ENCODE measurements around the gene PINLYP. TPM values are rescaled to one million over a fixed set of nuclear protein-coding genes. Genes with fewer than 3 reads are reported as not detected.

PINLYP gene
- total RNA-seq, 3 donors from 2014 or later, result 0.61 to 7.4 (median 2.0) TPM

DNA sequence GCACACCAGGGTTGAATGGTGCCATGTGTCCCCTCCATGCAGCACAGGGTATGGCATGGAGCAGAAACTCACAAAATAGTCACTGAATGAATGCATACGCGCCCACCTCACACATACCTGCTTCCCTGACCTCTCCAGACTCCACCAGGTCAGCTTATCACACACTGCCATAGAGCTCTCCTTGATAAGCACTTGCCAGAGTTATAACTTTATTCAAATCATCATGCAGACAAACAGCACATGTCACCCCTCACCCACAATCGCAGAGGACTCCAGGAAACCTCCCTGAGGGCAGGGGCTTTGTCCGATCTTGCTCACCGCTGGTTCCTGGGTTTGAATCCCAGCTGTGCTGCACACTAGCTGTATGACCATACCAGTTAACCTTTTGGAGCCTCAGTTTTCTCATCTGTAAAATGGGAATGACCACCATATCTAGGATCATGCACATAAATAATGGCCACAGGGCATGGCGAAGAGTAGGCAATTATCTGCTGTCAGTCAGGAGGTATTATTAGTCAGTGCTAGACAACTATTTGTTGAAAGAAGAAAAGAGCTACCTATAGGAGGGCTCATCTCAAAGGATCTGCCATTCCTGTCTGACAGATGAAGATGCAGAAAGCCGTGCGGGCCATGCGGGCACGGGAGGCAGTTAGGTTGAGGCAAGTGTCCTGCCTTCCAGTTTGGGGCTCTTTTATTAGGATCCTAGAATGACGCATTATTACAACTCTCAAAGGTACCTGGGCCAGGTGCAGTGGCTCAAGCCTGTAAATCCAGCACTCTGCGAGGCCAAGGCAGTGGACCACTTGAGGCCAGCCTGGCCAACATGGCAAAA, 14.2 kb upstream of the PINLYP start:
- TF ChIP-seq, protein P1, sequence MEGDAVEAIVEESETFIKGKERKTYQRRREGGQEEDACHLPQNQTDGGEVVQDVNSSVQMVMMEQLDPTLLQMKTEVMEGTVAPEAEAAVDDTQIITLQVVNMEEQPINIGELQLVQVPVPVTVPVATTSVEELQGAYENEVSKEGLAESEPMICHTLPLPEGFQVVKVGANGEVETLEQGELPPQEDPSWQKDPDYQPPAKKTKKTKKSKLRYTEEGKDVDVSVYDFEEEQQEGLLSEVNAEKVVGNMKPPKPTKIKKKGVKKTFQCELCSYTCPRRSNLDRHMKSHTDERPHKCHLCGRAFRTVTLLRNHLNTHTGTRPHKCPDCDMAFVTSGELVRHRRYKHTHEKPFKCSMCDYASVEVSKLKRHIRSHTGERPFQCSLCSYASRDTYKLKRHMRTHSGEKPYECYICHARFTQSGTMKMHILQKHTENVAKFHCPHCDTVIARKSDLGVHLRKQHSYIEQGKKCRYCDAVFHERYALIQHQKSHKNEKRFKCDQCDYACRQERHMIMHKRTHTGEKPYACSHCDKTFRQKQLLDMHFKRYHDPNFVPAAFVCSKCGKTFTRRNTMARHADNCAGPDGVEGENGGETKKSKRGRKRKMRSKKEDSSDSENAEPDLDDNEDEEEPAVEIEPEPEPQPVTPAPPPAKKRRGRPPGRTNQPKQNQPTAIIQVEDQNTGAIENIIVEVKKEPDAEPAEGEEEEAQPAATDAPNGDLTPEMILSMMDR (IDR thresholded peaks at IDR 0.05), result no peak
- Histone ChIP-seq H3K9me3 (no peaks in the 10 kb centered on the region), H3K4me3 (no peak overlapping the region), H3K4me1 (ENCODE audit: low read depth) (no peaks in the 10 kb centered on the region), H3K36me3 (ENCODE audit: low read depth) (no peaks in the 10 kb centered on the region)
- intact Hi-C loops (cut with DNase I, micrococcal nuclease), result no loop called here
- ATAC-seq, result no peak
- DNase-seq, result no peak

DNA sequence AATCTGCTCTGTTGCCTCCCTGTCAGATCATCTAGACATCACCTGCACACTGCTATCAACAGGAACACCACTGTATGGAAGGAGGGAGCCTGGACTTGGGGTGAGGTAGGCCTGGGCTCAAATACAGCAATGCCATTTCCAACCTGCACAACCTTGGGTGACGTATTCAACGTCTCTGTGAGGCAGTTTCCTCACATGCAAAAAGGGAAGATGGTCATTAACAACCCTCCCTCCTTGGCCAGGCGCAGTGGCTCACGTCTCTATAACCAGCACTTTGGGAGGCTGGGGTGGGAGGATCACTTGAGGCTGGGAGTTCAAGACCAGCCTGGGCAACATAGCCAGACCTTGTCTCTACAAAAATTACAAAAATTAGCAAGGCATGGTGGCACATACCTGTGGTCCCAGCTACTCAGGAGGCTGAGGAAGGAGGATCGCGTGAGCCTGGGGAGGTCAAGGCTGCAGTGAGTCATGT, 13.3 kb upstream of the PINLYP start:
- no peaks in the 10 kb centered on the region for H3K36me3 ChIP-seq (ENCODE audit: low read depth)
- no peak overlapping the region for H3K4me3 ChIP-seq
- ATAC-seq (peak; percentile 7), DNase-seq (no peak)
- H3K4me1 ChIP-seq (ENCODE audit: low read depth), result no peaks in the 10 kb centered on the region
- H3K9me3 ChIP-seq, result no peaks in the 10 kb centered on the region
- intact Hi-C loops (cut with DNase I, micrococcal nuclease), result no loop called here
- TF ChIP-seq, protein P1 (IDR thresholded peaks at IDR 0.05), result no peak

DNA sequence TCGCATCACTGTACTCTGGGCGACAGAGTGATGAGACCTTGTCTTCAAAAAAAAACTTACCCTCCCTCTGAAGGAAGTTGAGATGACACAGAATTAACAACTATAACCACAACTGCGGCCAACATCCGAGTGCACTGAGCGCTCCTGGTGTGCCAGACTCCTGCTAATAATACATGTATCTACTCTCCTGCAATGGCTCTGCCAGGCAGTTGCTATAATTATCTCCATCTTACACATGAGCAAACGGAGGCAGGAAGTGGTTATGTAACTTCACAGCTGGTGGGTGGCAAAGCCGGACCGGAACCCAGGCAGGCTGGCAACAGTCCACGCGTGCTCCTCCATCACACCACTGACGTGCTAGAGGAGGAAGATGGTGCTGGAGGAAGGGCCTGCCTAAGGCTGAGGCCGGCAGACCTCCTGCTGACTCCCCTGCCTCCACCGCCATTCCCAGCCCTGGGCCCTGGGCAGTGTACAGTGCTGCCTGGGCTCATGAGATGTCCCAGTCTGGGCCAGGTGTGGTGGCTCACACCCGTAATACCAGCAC, 12.8 kb upstream of the PINLYP start:
- Histone ChIP-seq H3K9me3 (no peaks in the 10 kb centered on the region), H3K4me3 (no peak overlapping the region), H3K4me1 (ENCODE audit: low read depth) (no peaks in the 10 kb centered on the region), H3K36me3 (ENCODE audit: low read depth) (no peaks in the 10 kb centered on the region)
- intact Hi-C loops (cut with DNase I, micrococcal nuclease), result no loop called here
- peak; percentile 66 to 91 (median 76) for DNase-seq
- ATAC-seq, result peak; percentile 83
- TF ChIP-seq, protein P1 (IDR thresholded peaks at IDR 0.05), result no peak

DNA sequence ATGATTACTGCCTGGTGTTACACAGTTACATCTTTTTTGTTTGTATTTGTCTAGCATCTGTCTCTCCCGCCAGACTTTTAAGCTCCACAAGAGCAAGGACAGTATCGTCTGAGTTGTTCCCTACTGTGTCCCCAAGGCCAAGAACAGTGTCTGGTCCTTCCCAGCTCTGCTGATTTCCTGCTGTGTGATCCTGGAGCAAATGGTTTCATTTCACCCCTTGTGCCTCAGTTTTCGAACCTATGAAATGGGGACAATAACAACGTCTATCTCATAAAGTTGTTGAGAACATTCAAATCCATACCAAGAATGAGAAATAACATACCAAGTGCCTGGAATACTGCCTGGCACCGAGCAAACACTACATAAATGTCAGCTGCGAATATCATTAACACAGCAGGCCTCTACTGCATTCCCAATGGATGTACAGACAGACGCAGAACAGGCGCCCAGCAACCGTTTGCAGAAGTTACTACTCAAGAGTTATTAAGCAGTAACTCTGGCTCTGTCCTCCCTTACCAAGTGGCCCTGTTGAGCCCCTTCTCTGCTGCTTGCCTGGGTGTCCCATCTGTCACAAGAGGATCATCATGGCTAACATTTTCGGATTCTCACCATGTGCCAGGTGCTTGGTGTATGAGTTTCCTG, 11.7 kb upstream of the PINLYP start:
- Histone ChIP-seq H3K4me3 (no peak overlapping the region), H3K36me3 (ENCODE audit: low read depth) (no peaks in the 10 kb centered on the region), H3K9me3 (no peaks in the 10 kb centered on the region), H3K4me1 (ENCODE audit: low read depth) (no peaks in the 10 kb centered on the region)
- ATAC-seq, result no peak
- no peak for DNase-seq
- intact Hi-C loops (cut with DNase I, micrococcal nuclease), result no loop called here
- TF ChIP-seq, protein P1 (IDR thresholded peaks at IDR 0.05), result no peak

DNA sequence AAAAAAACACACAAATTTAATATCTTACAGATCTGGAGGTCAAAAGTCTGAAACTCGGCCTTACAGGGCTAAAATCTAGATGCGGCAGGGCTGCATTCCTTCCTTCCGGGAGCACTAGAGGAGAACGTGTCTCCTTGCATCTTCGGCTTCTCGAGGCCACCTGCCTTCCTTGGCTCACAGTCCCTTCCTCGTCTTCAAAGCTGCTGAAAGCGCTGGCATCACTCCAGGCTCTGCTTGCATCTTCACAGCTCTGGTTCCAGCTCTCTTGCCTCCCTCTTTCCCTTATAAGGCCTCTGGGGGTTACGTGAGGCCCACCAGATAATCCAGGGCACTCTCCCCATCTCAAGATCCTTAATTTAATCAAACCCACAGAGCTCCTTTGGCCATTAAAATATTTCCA, 10.8 kb upstream of the PINLYP start:
- intact Hi-C loops (cut with DNase I, micrococcal nuclease), result no loop called here

More for the DNA sequence above, 10.8 kb upstream of the PINLYP start:
- no peaks in the 10 kb centered on the region for H3K36me3 ChIP-seq (ENCODE audit: low read depth)
- no peak for DNase-seq
- no peaks in the 10 kb centered on the region for H3K4me1 ChIP-seq (ENCODE audit: low read depth)
- TF ChIP-seq, protein P1 (IDR thresholded peaks at IDR 0.05), result no peak
- no peaks in the 10 kb centered on the region for H3K9me3 ChIP-seq
- ATAC-seq, result no peak
- no peak overlapping the region for H3K4me3 ChIP-seq

Measured in mucosa of descending colon (tissue), 3 donors.